HG02610 (cell line): Measurements from ENCODE around the gene OR51F1.
"Not testable (repeated sequence)": the region's sequence is repeated elsewhere in the genome, so short reads cannot be mapped to it uniquely, and the experiment has no call there.

Experiments used
- ATAC-seq: cut with Tn5 transposase; IDR thresholded peaks from one replicate; pipeline ENCODE4 v1.9.1; 2021; ENCODE audit warnings: mild to moderate bottlenecking, moderate library complexity; ENCODE audit not compliant: unreplicated experiment

OR51F1 gene

GRCh38 chr11:4769838-4770237 lies at the start of gene OR51F1:
Gene OR51F1 (minus strand): TSS chr11:4769938. CDS start chr11:4769938, 0 bp downstream.
- no peak for ATAC-seq

DNA sequence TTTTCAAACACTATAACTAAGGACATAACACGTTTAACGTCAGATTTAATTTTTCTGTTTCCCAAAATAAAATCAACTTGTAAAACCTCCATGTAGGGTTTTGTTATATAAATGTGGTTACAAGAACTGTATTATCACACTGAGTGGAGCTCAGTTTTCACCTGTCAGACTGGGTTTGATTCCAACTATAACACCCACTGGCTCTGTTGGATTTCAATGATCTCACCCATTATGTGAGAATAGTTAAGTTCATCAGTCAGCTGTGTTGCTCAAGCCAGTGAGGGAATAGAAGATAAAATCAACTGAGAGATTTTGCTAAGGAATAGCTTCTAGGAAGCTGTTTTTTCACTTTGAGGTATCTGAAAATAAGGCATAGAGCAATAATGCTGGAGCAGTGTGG lies 39.5 kb upstream of the OR51F1 start:
- ATAC-seq: no peak

DNA sequence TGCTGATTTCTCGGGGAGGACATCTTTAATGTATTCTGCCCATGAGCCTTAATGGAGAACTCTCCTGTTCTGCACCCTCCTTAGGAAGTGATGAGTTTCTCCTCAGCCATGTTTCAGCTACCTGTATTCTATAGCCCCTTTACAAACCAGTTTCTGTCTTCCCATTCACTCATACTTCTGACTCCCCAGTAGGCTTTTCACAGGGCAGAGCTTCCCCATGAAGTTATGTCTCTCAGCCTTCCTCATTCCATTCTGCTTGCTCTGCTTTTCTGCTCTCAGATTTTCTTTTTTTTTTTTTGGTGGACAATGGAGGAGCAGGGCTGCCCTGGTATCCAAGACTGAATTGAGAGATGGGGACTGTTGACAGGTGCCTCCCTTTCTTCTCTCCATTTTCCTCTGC lies 38.7 kb upstream of the OR51F1 start:
- no peak for ATAC-seq

- ATAC-seq: no peak
These were observed 34.5 kb upstream of the OR51F1 start, which contains the start of gene OR52R1 for GRCh38 chr11:4804280-4804679. Gene OR52R1 (minus strand): TSS chr11:4804380. CDS start chr11:4804380, 0 bp downstream.

GRCh38 chr11:4801316-4801715 lies 31.6 kb upstream of the OR51F1 start:
- not testable (repeated sequence) for ATAC-seq

- ATAC-seq: peak; percentile 49
These were observed 28.9 kb upstream of the OR51F1 start for GRCh38 chr11:4798427-4799183.

- no peak for ATAC-seq
These were observed 27.5 kb upstream of the OR51F1 start for GRCh38 chr11:4797206-4797605.

- ATAC-seq: no peak
These were observed 12.7 kb upstream of the OR51F1 start for GRCh38 chr11:4782454-4782853.

- ATAC-seq: no peak
These were observed 1.6 kb downstream of the OR51F1 start for GRCh38 chr11:4768094-4768493.

- no peak for ATAC-seq
These were observed 3.2 kb downstream of the OR51F1 start for GRCh38 chr11:4766420-4767043.

DNA sequence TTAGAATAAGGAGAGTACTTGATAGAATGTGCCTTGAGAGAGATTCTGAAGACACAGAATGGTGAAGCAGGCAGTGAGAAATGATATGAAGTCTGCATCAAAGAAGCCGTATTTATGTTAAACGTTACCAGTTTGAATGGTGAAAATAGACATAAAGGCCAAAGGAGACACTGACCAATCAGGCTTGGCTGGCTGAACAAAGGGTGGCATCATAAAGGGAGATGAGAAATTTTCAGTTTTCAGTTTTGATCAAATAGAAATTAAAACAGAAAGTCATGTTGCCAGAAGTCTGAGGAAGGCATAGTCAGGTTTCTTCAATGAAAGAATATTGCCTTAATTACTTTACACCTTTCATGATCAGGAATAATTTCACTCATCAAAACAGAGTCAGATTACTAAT lies 6.6 kb downstream of the OR51F1 start:
- ATAC-seq: peak; percentile 68

DNA sequence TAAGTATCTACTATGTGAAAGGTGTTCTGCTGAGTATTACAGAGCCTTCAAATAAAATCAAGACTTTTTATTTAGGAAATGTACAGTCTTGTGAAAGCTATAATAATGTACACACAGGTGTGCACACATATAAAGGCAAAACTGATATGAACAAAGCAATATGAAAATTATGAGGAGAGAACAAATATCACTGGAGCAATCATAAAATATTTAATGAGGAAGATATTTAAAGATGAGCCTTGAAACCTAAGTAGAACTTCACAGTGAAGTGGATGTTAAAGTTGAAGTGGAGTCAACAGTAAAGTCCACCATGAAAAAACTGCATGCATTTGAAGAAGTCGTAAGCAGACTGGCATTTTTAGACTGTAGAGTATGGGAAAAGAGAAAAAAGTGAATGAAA lies 18.5 kb downstream of the OR51F1 start:
- no peak for ATAC-seq

DNA sequence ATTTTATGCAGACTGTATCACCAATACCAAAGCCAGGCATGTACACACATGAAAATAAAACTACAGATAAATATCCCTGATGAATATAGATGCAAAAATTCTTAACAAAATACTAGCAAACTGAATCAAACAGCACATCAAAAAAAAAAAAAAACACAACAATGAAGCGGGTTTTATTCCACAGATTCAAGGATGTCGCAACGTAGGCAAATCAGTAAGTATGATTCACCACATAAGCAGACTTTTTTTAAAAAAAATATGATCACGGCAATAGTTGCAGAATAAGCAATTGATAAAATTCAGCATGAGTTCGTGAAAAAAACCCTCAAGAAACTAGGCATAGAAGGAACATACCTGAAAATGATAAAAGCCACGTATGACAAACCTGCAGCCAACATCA lies 21.3 kb downstream of the OR51F1 start:
- no peak for ATAC-seq

DNA sequence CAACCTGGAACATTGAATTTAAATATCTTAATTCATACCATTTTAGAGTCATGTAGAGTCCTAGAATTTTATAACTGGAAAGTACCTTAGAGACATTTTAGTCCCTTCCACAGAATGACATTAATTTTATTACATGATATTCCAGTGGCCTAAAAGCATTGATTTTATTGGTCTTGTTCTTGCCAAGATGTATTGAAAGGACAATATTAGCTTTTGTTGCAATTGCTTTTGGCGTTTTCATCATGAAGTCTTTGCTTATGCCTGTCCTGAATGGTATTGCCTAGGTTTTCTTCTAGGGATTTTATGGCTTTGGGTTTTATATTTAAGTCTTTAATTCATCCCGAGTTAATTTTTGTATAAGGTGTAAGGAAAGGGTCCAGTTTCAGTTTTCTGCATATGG lies 29.0 kb downstream of the OR51F1 start:
- no peak for ATAC-seq

DNA sequence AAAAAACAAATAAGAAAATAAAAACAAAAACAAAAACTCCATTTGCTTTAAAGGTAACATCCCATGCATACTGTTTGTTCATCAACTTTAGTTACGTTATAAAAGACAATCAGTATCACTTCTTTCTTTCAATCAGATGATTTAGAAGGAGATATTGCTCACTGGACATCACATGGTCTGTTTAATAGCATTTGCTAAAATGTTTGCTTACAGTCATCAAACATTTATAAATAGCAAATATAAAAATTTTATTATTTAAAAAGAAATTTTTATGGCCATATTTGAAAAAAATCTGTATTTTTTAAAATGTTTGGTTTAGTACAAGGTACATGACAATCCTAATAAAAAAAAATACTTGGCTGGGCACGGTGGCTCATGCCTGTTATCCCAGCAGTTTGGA lies 42.6 kb downstream of the OR51F1 start:
- no peak for ATAC-seq

- ATAC-seq: not testable (repeated sequence)
These were observed 46.9 kb downstream of the OR51F1 start for GRCh38 chr11:4722616-4723534.
